Esophagus muscularis mucosa (tissue), 4 donors: ENCODE results near the gene RPL4.

ENCODE experiments used
- EP300 ChIP-seq: sonication (generic); formaldehyde crosslinking; IDR thresholded peaks from one replicate; pipeline ENCODE4 v1.6.1; 2017; ENCODE audit warnings: antibody characterized with exemption
- POLR2A ChIP-seq: fragments of 450-650 bp; IDR thresholded peaks from one replicate; pipeline ENCODE4 v1.6.1; 2017; ENCODE audit warnings: antibody characterized with exemption, moderate library complexity, mild to moderate bottlenecking, low read depth
- TF ChIP-seq, protein P1 (sequence below), 3 experiments: fragments of 200-600 bp in 2 of 3; fragments of 450-650 bp in 1 of 3; sonication (generic) in 2 of 3; IDR thresholded peaks; one replicate each; pipeline ENCODE4 v1.5.1; 2017 to 2019; ENCODE audit warnings: antibody characterized with exemption in 3 of 3, mild to moderate bottlenecking in 2 of 3, moderate library complexity in 1 of 3

DNA sequence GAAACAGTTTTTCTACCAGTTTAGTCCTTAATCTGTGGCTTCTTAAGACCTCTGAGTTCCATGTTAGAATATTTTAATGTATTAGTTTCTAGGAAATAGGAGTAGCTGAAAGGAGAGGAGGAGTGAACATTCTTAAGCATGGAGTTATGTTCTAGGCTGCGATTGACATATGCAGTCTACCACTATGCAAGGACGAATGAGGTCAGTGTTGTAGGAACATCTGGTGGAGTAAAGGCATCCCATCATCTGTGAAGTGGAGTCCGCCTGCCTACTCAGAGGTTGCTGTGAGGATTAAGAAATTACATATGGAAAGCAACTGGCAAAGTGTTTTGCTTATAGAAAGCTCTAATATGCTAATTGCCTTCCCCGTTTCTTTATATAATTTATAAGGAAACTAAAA lies 52.2 kb downstream of the RPL4 start:
- TF ChIP-seq, protein P1, sequence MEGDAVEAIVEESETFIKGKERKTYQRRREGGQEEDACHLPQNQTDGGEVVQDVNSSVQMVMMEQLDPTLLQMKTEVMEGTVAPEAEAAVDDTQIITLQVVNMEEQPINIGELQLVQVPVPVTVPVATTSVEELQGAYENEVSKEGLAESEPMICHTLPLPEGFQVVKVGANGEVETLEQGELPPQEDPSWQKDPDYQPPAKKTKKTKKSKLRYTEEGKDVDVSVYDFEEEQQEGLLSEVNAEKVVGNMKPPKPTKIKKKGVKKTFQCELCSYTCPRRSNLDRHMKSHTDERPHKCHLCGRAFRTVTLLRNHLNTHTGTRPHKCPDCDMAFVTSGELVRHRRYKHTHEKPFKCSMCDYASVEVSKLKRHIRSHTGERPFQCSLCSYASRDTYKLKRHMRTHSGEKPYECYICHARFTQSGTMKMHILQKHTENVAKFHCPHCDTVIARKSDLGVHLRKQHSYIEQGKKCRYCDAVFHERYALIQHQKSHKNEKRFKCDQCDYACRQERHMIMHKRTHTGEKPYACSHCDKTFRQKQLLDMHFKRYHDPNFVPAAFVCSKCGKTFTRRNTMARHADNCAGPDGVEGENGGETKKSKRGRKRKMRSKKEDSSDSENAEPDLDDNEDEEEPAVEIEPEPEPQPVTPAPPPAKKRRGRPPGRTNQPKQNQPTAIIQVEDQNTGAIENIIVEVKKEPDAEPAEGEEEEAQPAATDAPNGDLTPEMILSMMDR (IDR thresholded peaks at IDR 0.05), result no peak
- TF ChIP-seq EP300 (no peak), POLR2A (no peak)
